GM23338 (cell line): ENCODE measurements around the gene RPS3A.

Experiments
- CTCF ChIP-seq, 2 experiments: fragments of 200-600 bp in 1 of 2; sonication (generic) in 1 of 2; conservative IDR thresholded peaks; 2 replicates each; pipeline versions ENCODE4 v1.5.1 to v1.6.1; 2016 to 2017; ENCODE audit warnings: antibody characterized with exemption in 2 of 2, low read depth in 2 of 2, mild to moderate bottlenecking in 2 of 2, moderate library complexity in 1 of 2
- EZH2 ChIP-seq: fragments of 200-600 bp; sonication (generic); IDR thresholded peaks from one replicate; pipeline ENCODE4 v1.8.0; 2017; ENCODE audit warnings: antibody characterized with exemption, mild to moderate bottlenecking, low read depth; ENCODE audit not compliant: unreplicated experiment
- EZH2phosphoT487 ChIP-seq: fragments of 200-600 bp; sonication (generic); IDR thresholded peaks from one replicate; pipeline ENCODE4 v1.8.1; 2018; ENCODE audit warnings: antibody characterized with exemption; ENCODE audit not compliant: unreplicated experiment
- JUNB ChIP-seq: IDR thresholded peaks from one replicate; pipeline ENCODE4 v1.6.1; 2016; ENCODE audit warnings: antibody characterized with exemption; ENCODE audit not compliant: unreplicated experiment
- POLR2AphosphoS5 ChIP-seq: IDR thresholded peaks from 2 replicates; pipeline ENCODE4 v1.6.1; 2016; ENCODE audit warnings: antibody characterized with exemption, low read depth
- REST ChIP-seq: IDR thresholded peaks from one replicate; pipeline ENCODE4 v1.6.1; 2018; ENCODE audit warnings: antibody characterized with exemption; ENCODE audit not compliant: unreplicated experiment

- TF ChIP-seq CTCF (conservative IDR thresholded peaks at IDR 0.05; ENCODE audit: low read depth in 2 of 2), result no peak
- no peak for TF ChIP-seq EZH2
- no peak for TF ChIP-seq REST
- TF ChIP-seq POLR2AphosphoS5, result no peak
- no peak for TF ChIP-seq JUNB
- TF ChIP-seq EZH2phosphoT487, result no peak
Observed at GRCh38 chr4:151129796-151130195, 30.4 kb downstream of the RPS3A start.
